ENCODE data around the gene TMEM161A. TPM values are rescaled to one million over a fixed set of nuclear protein-coding genes. Genes with fewer than 3 reads are reported as not detected.
A peak's percentile ranks its signal among the peaks of the same experiment; 100 is the strongest.
"Not testable (repeated sequence)": the region's sequence is repeated elsewhere in the genome, so short reads cannot be mapped to it uniquely, and the experiment has no call there.

TMEM161A gene
- 14.1 and 25.3 TPM in 2 replicates for total RNA-seq

GRCh38 chr19:19138109-19138981 lies at the start of gene TMEM161A:
TMEM161A (minus strand) TSS chr19:19138478; CDS start chr19:19138428, 50 bp downstream.
- peak; percentile 95 for DNase-seq (ENCODE audit: low read depth)

GRCh38 chr19:19186742-19187141 lies 48.5 kb upstream of the TMEM161A start:
- DNase-seq (ENCODE audit: low read depth): no peak

- peak; percentile 20 for DNase-seq (ENCODE audit: low read depth)
Observed at GRCh38 chr19:19185853-19186740, 47.8 kb upstream of the TMEM161A start.

- DNase-seq (ENCODE audit: low read depth): no peak
Observed at GRCh38 chr19:19181488-19181998, 43.3 kb upstream of the TMEM161A start.

- no peak for DNase-seq (ENCODE audit: low read depth)
Observed at GRCh38 chr19:19179548-19180441, 41.5 kb upstream of the TMEM161A start.

- no peak for DNase-seq (ENCODE audit: low read depth)
Observed at GRCh38 chr19:19176950-19177349, 38.7 kb upstream of the TMEM161A start.

- DNase-seq (ENCODE audit: low read depth): not testable (repeated sequence)
Observed at GRCh38 chr19:19173243-19173642, 35.0 kb upstream of the TMEM161A start.

- DNase-seq (ENCODE audit: low read depth): no peak
Observed at GRCh38 chr19:19171821-19172532, 33.7 kb upstream of the TMEM161A start.

GRCh38 chr19:19170873-19171672 lies 32.8 kb upstream of the TMEM161A start:
- no peak for DNase-seq (ENCODE audit: low read depth)

- peak; percentile 38 for DNase-seq (ENCODE audit: low read depth)
Observed at GRCh38 chr19:19170053-19170872, 32.0 kb upstream of the TMEM161A start, which contains the start of gene MEF2B. MEF2B (minus strand) TSS chr19:19170263; CDS start chr19:19150735, 19,528 bp downstream.

GRCh38 chr19:19169236-19170052 lies 31.2 kb upstream of the TMEM161A start:
- no peak for DNase-seq (ENCODE audit: low read depth)

GRCh38 chr19:19167612-19168011 lies 29.3 kb upstream of the TMEM161A start:
- DNase-seq (ENCODE audit: low read depth): no peak

- DNase-seq (ENCODE audit: low read depth): no peak
Observed at GRCh38 chr19:19165396-19165795, 27.1 kb upstream of the TMEM161A start.

- DNase-seq (ENCODE audit: low read depth): no peak
Observed at GRCh38 chr19:19162495-19162894, 24.2 kb upstream of the TMEM161A start.

GRCh38 chr19:19160461-19161035 lies 22.3 kb upstream of the TMEM161A start:
- no peak for DNase-seq (ENCODE audit: low read depth)

GRCh38 chr19:19159534-19159933 lies 21.3 kb upstream of the TMEM161A start:
- DNase-seq (ENCODE audit: low read depth): no peak

GRCh38 chr19:19157808-19158207 lies 19.5 kb upstream of the TMEM161A start:
- DNase-seq (ENCODE audit: low read depth): no peak
